ENCODE results near the gene IFI27L1.

- TF ChIP-seq CTCF (IDR thresholded peaks at IDR 0.05) (peak; percentile 58 to 86 (median 80)), POLR2A (IDR thresholded peaks at IDR 0.05) (no peak)
Measured at GRCh38 chr14:94132285-94132887, 51.3 kb downstream of the IFI27L1 start.
